HEK293T (cell line): ENCODE data around the gene CD4.

Source experiments
- ELF4 ChIP-seq: fragments of 450-650 bp; IDR thresholded peaks from 2 replicates; pipeline ENCODE4 v1.6.1; 2017; ENCODE audit warnings: antibody characterized with exemption
- FOXM1 ChIP-seq: fragments of 450-650 bp; IDR thresholded peaks from 2 replicates; pipeline ENCODE4 v1.6.1; 2017; ENCODE audit warnings: mild to moderate bottlenecking, borderline replicate concordance
- SP1 ChIP-seq: fragments of 450-650 bp; IDR thresholded peaks from 2 replicates; pipeline ENCODE4 v1.6.1; 2017
- TARDBP ChIP-seq: fragments of 450-650 bp; IDR thresholded peaks from 2 replicates; pipeline ENCODE4 v1.6.1; 2016

DNA sequence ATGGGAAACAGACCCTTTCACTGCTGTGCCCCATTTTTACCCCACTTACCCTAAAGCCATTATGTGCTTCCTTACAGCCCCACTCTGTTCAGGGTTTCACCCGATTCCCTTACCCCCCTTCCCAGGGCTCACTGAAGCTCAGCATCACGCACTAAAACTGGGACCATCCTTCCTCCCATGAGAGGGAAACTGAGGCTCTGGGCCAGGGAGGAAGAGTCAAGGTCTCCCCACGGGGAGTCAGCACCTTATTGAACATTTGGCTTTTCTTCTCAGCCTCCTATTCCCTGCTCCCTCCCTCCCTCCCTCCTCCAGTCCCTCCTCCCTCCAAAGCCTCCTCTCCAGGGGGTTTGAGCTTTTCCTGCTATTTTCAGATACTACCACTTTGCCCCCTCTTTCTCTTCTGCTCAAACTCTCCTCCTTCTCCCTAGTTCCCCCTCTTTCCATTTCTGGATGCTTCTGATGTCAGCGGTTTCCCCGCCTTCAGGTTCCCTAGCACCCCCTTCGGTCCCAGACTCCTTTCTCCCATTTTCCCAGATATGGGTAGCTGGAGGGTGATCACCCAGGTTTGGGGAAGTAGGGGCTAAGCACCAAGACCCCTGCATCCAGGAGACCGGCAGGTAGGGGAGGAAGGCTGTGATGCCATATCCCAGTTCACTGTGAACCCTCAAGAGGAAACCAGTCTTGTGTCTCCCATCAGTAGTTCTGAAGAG lies 33.3 kb downstream of the CD4 start:
- TF ChIP-seq TARDBP (no peak), ELF4 (no peak), SP1 (no peak), FOXM1 (no peak)
